Neural progenitor cell (in vitro differentiated cells): Measurements from ENCODE around the gene SNAP29. TPM values are rescaled to one million over a fixed set of nuclear protein-coding genes. Genes with fewer than 3 reads are reported as not detected.
A peak's percentile ranks its signal among the peaks of the same experiment; 100 is the strongest.

Experiments
- DNase-seq: peaks from one replicate; pipeline ENCODE4 v3.0.0-alpha.2; 2016; ENCODE audit warnings: low spot score
- H2AFZ ChIP-seq: fragments of 200-600 bp; sonication (generic); replicated peaks from 2 replicates; pipeline ENCODE4 v1.6.1; 2016; ENCODE audit warnings: antibody characterized with exemption
- H3F3A ChIP-seq: fragments of 200-600 bp; sonication (generic); 2 replicates; pipeline ENCODE4 v1.6.1; 2016; ENCODE audit warnings: antibody characterized with exemption, low read depth
- H3K27ac ChIP-seq: fragments of 200-600 bp; sonication (generic); 2 replicates; pipeline ENCODE4 v1.5.1; 2016; ENCODE audit warnings: mild to moderate bottlenecking
- H3K27me3 ChIP-seq: fragments of 200-600 bp; sonication (generic); 2 replicates; pipeline ENCODE4 v1.6.1; 2016; ENCODE audit warnings: mild to moderate bottlenecking, moderate library complexity
- H3K36me3 ChIP-seq: fragments of 200-600 bp; sonication (generic); 2 replicates; pipeline ENCODE4 v1.5.1; 2016
- H3K4me1 ChIP-seq: fragments of 200-600 bp; sonication (generic); 2 replicates; pipeline ENCODE4 v1.6.1; 2016; ENCODE audit warnings: mixed run types
- H3K4me2 ChIP-seq: fragments of 200-600 bp; sonication (generic); 2 replicates; pipeline ENCODE4 v1.6.1; 2016
- H3K4me3 ChIP-seq: fragments of 200-600 bp; sonication (generic); 2 replicates; pipeline ENCODE4 v1.5.1; 2016
- H3K79me2 ChIP-seq: fragments of 200-600 bp; sonication (generic); 2 replicates; pipeline ENCODE4 v1.6.1; 2016; ENCODE audit warnings: low read depth
- H3K9ac ChIP-seq: fragments of 200-600 bp; sonication (generic); 2 replicates; pipeline ENCODE4 v1.6.1; 2016
- H3K9me3 ChIP-seq: fragments of 200-600 bp; sonication (generic); 2 replicates; pipeline ENCODE4 v1.5.1; 2016; ENCODE audit warnings: low read depth
- H4K20me1 ChIP-seq: fragments of 200-600 bp; sonication (generic); 2 replicates; pipeline ENCODE4 v1.6.1; 2016; ENCODE audit warnings: low read depth
- H3K27ac Mint-ChIP-seq: 3 replicates; pipeline ENCODE4 v1.8.0; 2021; ENCODE audit warnings: mixed read lengths
- H3K27me3 Mint-ChIP-seq: 2 replicates; pipeline ENCODE4 v1.8.0; 2022; ENCODE audit warnings: low read depth, mild to moderate bottlenecking, inconsistent platforms, moderate library complexity, mixed read lengths; ENCODE audit not compliant: insufficient read depth
- H3K36me3 Mint-ChIP-seq: 3 replicates; pipeline ENCODE4 v1.8.0; 2021; ENCODE audit warnings: mixed read lengths
- H3K4me1 Mint-ChIP-seq: 3 replicates; pipeline ENCODE4 v1.8.0; 2021; ENCODE audit warnings: mixed read lengths
- H3K4me3 Mint-ChIP-seq: 3 replicates; pipeline ENCODE4 v1.8.0; 2021; ENCODE audit warnings: mild to moderate bottlenecking, moderate library complexity, mixed read lengths
- H3K9me3 Mint-ChIP-seq: 3 replicates; pipeline ENCODE4 v1.8.0; 2020; ENCODE audit warnings: mixed read lengths
- CTCF ChIP-seq: fragments of 200-600 bp; sonication (generic); IDR thresholded peaks from 2 replicates; pipeline ENCODE4 v1.5.1; 2017; ENCODE audit warnings: antibody characterized with exemption, mild to moderate bottlenecking
- EZH2 ChIP-seq: fragments of 200-600 bp; sonication (generic); IDR thresholded peaks from 2 replicates; pipeline ENCODE4 v1.6.1; 2017; ENCODE audit warnings: antibody characterized with exemption, mild to moderate bottlenecking, moderate library complexity
- EZH2phosphoT487 ChIP-seq: fragments of 200-600 bp; sonication (generic); IDR thresholded peaks from 2 replicates; pipeline ENCODE4 v1.6.1; 2017; ENCODE audit warnings: antibody characterized with exemption
- total RNA-seq: library from RNA; depleted of rRNA; stranded (reverse); fragments of >200 nt; gene quantifications from 2 replicates; pipeline ENCODE4 v1.2.3, GENCODE V29; 2015; ENCODE audit warnings: low replicate concordance

Gene SNAP29
- total RNA-seq, 1 donor from 2014 or later = 5.6 TPM

GRCh38 chr22:20904008-20904979 is 45.5 kb downstream of the SNAP29 start:
- H3F3A ChIP-seq = no peaks in the 10 kb centered on the region
- no peak for DNase-seq
- no peak overlapping the region for H3K4me3 ChIP-seq
- H3K27me3 ChIP-seq = no peaks in the 10 kb centered on the region
- Mint-ChIP-seq H3K27me3 (peaks cover 5% of the 10 kb centered on the region), H3K36me3 (no peaks in the 10 kb centered on the region), H3K27ac (peak overlapping the region; percentile 58), H3K4me3 (no peak overlapping the region), H3K4me1 (no peaks in the 10 kb centered on the region), H3K9me3 (no peaks in the 10 kb centered on the region)
- H3K4me2 ChIP-seq = no peak overlapping the region
- no peak overlapping the region for H2AFZ ChIP-seq
- H4K20me1 ChIP-seq = no peaks in the 10 kb centered on the region
- no peaks in the 10 kb centered on the region for H3K4me1 ChIP-seq
- H3K9me3 ChIP-seq = no peaks in the 10 kb centered on the region
- no peaks in the 10 kb centered on the region for H3K36me3 ChIP-seq
- TF ChIP-seq CTCF (no peak), EZH2 (no peak), EZH2phosphoT487 (no peak)
- no peaks in the 10 kb centered on the region for H3K79me2 ChIP-seq
- no peak overlapping the region for H3K9ac ChIP-seq
- no peak overlapping the region for H3K27ac ChIP-seq

GRCh38 chr22:20904980-20905355 is 46.2 kb downstream of the SNAP29 start:
- no peaks in the 10 kb centered on the region for H4K20me1 ChIP-seq
- H3K79me2 ChIP-seq = no peaks in the 10 kb centered on the region
- H3K4me3 ChIP-seq = no peak overlapping the region

GRCh38 chr22:20905415-20906386 is 46.9 kb downstream of the SNAP29 start:
- Mint-ChIP-seq H3K4me3 (no peak overlapping the region), H3K27me3 (peaks cover 5% of the 10 kb centered on the region), H3K36me3 (no peaks in the 10 kb centered on the region), H3K4me1 (no peaks in the 10 kb centered on the region), H3K27ac (no peak overlapping the region), H3K9me3 (no peaks in the 10 kb centered on the region)
- Histone ChIP-seq H2AFZ (no peak overlapping the region), H3K9me3 (no peaks in the 10 kb centered on the region), H3K27me3 (no peaks in the 10 kb centered on the region), H3K4me1 (no peaks in the 10 kb centered on the region), H3K36me3 (no peaks in the 10 kb centered on the region), H3K4me2 (no peak overlapping the region), H3K79me2 (no peaks in the 10 kb centered on the region), H3K4me3 (no peak overlapping the region), H3K9ac (no peak overlapping the region), H4K20me1 (no peaks in the 10 kb centered on the region), H3K27ac (no peak overlapping the region), H3F3A (no peaks in the 10 kb centered on the region)
- DNase-seq = no peak
- TF ChIP-seq CTCF (no peak), EZH2phosphoT487 (no peak), EZH2 (no peak)

More at GRCh38 chr22:20904980-20905355, 46.2 kb downstream of the SNAP29 start:
- H3K9me3 Mint-ChIP-seq = no peaks in the 10 kb centered on the region
- DNase-seq = no peak
- no peak overlapping the region for H3K27ac ChIP-seq
- H3K27ac Mint-ChIP-seq = peak overlapping the region; percentile 58
- H3K9ac ChIP-seq = no peak overlapping the region
- no peak overlapping the region for H2AFZ ChIP-seq
- H3F3A ChIP-seq = no peaks in the 10 kb centered on the region
- no peak overlapping the region for H3K4me3 Mint-ChIP-seq
- H3K36me3 ChIP-seq = no peaks in the 10 kb centered on the region
- no peaks in the 10 kb centered on the region for H3K9me3 ChIP-seq
- H3K4me1 Mint-ChIP-seq = no peaks in the 10 kb centered on the region
- TF ChIP-seq EZH2 = no peak
- TF ChIP-seq EZH2phosphoT487 = no peak
- TF ChIP-seq CTCF = no peak
- peaks cover 5% of the 10 kb centered on the region for H3K27me3 Mint-ChIP-seq
- H3K4me2 ChIP-seq = no peak overlapping the region
- no peaks in the 10 kb centered on the region for H3K36me3 Mint-ChIP-seq
- no peaks in the 10 kb centered on the region for H3K27me3 ChIP-seq
- H3K4me1 ChIP-seq = no peaks in the 10 kb centered on the region
